T-cell (primary cell): ENCODE results near the gene SPATA3. TPM values are rescaled to one million over a fixed set of nuclear protein-coding genes. Genes with fewer than 3 reads are reported as not detected.

Experiments used
- ATAC-seq, 4 experiments: fragments of 200-7000 bp in 3 of 4; fragments of 150-1000 bp in 1 of 4; cut with Tn5 transposase; replicated peaks in 1 of 4; 1 replicate in 3 of 4; 2 replicates in 1 of 4; pipeline ENCODE4 v1.10.0; 2021; ENCODE audit warnings: moderate library complexity in 3 of 4, mild to moderate bottlenecking in 2 of 4, moderate number of reproducible peaks in 1 of 4
- CTCF ChIA-PET, 2 donors: fragments of 300-600 bp; sonication (Branson Sonifier 250); formaldehyde crosslinking; loops; one replicate each; lab custom pipeline; 2022; ENCODE audit warnings: antibody characterized with exemption in 2 of 2; lab: Charles Lee
- POLR2A ChIA-PET, 2 donors: fragments of 300-600 bp; sonication (Branson Sonifier 250); formaldehyde crosslinking; loops; one replicate each; lab custom pipeline; 2022; ENCODE audit warnings: antibody characterized with exemption in 2 of 2; lab: Charles Lee
- DNase-seq, 35 experiments: peaks; one replicate each; pipeline versions ENCODE4 v3.0.0 to v3.0.0-alpha.2; 2013 to 2023
- H3K27ac ChIP-seq: one replicate; pipeline ENCODE4 v1.5.1; 2013; ENCODE audit warnings: low read length
- H3K27me3 ChIP-seq, 2 experiments: replicated peaks in 1 of 2; 1 replicate in 1 of 2; 2 replicates in 1 of 2; pipeline versions ENCODE4 v1.6.1 to v1.7.0; 2013; ENCODE audit warnings: low read length in 1 of 2, mixed read lengths in 1 of 2; ENCODE audit not compliant: control insufficient read depth in 2 of 2, insufficient read depth in 2 of 2; ENCODE audit errors: extremely low read depth in 1 of 2
- H3K36me3 ChIP-seq, 2 donors: 1 replicate in 1 of 2; 2 replicates in 1 of 2; pipeline versions ENCODE4 v1.6.1 to v1.7.0; 2013; ENCODE audit warnings: low read length in 1 of 2; ENCODE audit not compliant: control insufficient read depth in 2 of 2, insufficient read depth in 1 of 2; ENCODE audit errors: extremely low read depth in 1 of 2
- H3K4me1 ChIP-seq, 2 experiments: 1 replicate in 1 of 2; 2 replicates in 1 of 2; pipeline versions ENCODE4 v1.6.1 to v1.7.0; 2013; ENCODE audit warnings: low read length in 2 of 2, mixed read lengths in 1 of 2; ENCODE audit not compliant: insufficient read depth in 2 of 2, control insufficient read depth in 1 of 2; ENCODE audit errors: extremely low read depth in 1 of 2
- H3K4me3 ChIP-seq, 2 donors: 1 replicate in 1 of 2; 2 replicates in 1 of 2; pipeline versions ENCODE4 v1.5.1 to v1.7.0; 2013; ENCODE audit warnings: mild to moderate bottlenecking in 2 of 2, low read length in 1 of 2, moderate library complexity in 1 of 2; ENCODE audit not compliant: control insufficient read depth in 1 of 2; ENCODE audit errors: extremely low read depth in 1 of 2
- H3K9me3 ChIP-seq: 2 replicates; pipeline ENCODE4 v1.7.0; 2013
- H3K27ac Mint-ChIP-seq, 2 donors: one replicate each; pipeline ENCODE4 v1.8.0; 2020 to 2021; ENCODE audit warnings: mild to moderate bottlenecking in 2 of 2, mixed read lengths in 2 of 2
- H3K27me3 Mint-ChIP-seq, 2 donors: one replicate each; pipeline ENCODE4 v1.8.0; 2021 to 2022; ENCODE audit warnings: mixed read lengths in 2 of 2
- H3K36me3 Mint-ChIP-seq: one replicate; pipeline ENCODE4 v1.8.0; 2021; ENCODE audit warnings: mixed read lengths
- H3K4me1 Mint-ChIP-seq, 3 donors: one replicate each; pipeline ENCODE4 v1.8.0; 2020 to 2022; ENCODE audit warnings: mixed read lengths in 3 of 3, mild to moderate bottlenecking in 1 of 3
- H3K4me3 Mint-ChIP-seq, 3 donors: one replicate each; pipeline ENCODE4 v1.8.0; 2020 to 2022; ENCODE audit warnings: mild to moderate bottlenecking in 3 of 3, mixed read lengths in 3 of 3, moderate library complexity in 3 of 3
- H3K9me3 Mint-ChIP-seq, 3 donors: one replicate each; pipeline ENCODE4 v1.8.0; 2020 to 2022; ENCODE audit warnings: mixed read lengths in 3 of 3
- WGBS: methylation state at CpG from one replicate; pipeline ENCODE4 v1.1.5; 2013; ENCODE audit warnings: missing lambda C conversion rate; ENCODE audit not compliant: insufficient coverage; 5-methylcytosine and 5-hydroxymethylcytosine counted together
- total RNA-seq, 35 experiments: library from RNA in 6 of 35; stranded (reverse) in 6 of 35; fragments of 120-200 nt in 1 of 35; gene quantifications; one replicate each; pipeline versions ENCODE4 v1.2.1 to v1.2.4 and lab custom pipeline; 2013 to 2026

The SPATA3 gene
- total RNA-seq, 5 donors from 2014 or later (not counting 1 experiment from before 2014, with no cell fraction given): not detected

DNA sequence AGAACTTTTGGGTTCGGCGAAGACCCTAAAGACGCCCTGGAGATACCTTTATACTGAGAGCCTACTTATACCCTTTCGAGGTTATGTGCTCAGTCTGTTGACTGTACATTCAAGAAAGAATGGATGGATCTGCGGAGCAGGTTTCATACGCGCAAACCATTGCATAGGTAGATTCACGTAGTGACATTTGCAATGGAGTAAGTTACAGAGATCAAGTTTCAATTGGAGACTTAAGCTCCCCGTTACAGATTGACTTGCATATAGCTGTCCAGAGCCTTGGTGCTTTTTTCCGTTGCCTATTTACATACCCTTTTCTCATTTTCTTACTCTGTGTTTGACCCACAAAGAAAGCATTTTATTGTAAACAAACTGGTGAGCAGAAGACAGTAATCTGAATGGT is 61.7 kb downstream of the SPATA3 start:
- peaks cover 21 to 25% of the 10 kb centered on the region in 2 experiments for H3K4me1 ChIP-seq
- Mint-ChIP-seq H3K27me3 (peaks cover 0 to 3% of the 10 kb centered on the region in 2 donors), H3K4me1 (peaks cover 50 to 56% (median 52%) of the 10 kb centered on the region in 3 donors), H3K36me3 (peaks cover 11% of the 10 kb centered on the region), H3K27ac (peak overlapping the region; percentile 66 to 71), H3K4me3 (peak overlapping the region; percentile 89 to 98 (median 96)), H3K9me3 (no peaks in the 10 kb centered on the region)
- CTCF ChIA-PET: interaction anchor here (0.5 to 1.3 kb wide), 7 partner anchors 10 to 283 kb away, joined by 3 to 6 read pairs (median 3); partner anchors contain the start of gene HTR2B (in 1 of the 2)
- no peaks in the 10 kb centered on the region for H3K27me3 ChIP-seq
- DNase-seq (peak in 1 of 35 experiments; percentile 14), ATAC-seq (no peak)
- no peaks in the 10 kb centered on the region for H3K9me3 ChIP-seq
- peaks cover 0 to 11% of the 10 kb centered on the region in 2 donors for H3K36me3 ChIP-seq
- WGBS: 28% methylated on average over 4 of the region's 10 CpGs
- POLR2A ChIA-PET: interaction anchor here in 1 of 2 donors (1.2 kb wide), 1 partner anchor 407 kb away, joined by 3 read pairs; the partner anchor contains the start of gene NCL
- no peak overlapping the region for H3K27ac ChIP-seq
- peak overlapping the region; percentile 92 to 96 for H3K4me3 ChIP-seq

Other genes with a start within 250 kb of the SPATA3 start
- gene ITM2C, start 131.2 kb upstream of the SPATA3 start, total RNA-seq: 10 to 100 TPM; 21.9 to 41.2 (median 34.8) TPM
- 10 to 100 TPM in 2 of 5 donors, 1 to 10 TPM in 3; 2.7 to 15.5 (median 7.8) TPM for gene GPR55, start 70.9 kb upstream of the SPATA3 start, total RNA-seq
- under 1 TPM in 2 of 5 donors, not detected in 3; 0.13 to 0.20 TPM for gene C2orf72, start 41.4 kb downstream of the SPATA3 start, total RNA-seq
- gene PSMD1, start 60.7 kb downstream of the SPATA3 start, total RNA-seq: 10 to 100 TPM; 39.5 to 48.2 (median 46.9) TPM
- under 1 TPM in 1 of 5 donors, not detected in 4; 0.38 TPM for gene HTR2B, start 128.9 kb downstream of the SPATA3 start, total RNA-seq
- 1 to 10 TPM in 4 of 5 donors, under 1 TPM in 1; 0.88 to 3.1 (median 1.6) TPM for gene ARMC9, start 202.5 kb downstream of the SPATA3 start, total RNA-seq